Suppressor macrophage (primary cell): ENCODE data around the gene FSIP1.

ENCODE experiments used
- DNase-seq, 4 experiments: peaks; one replicate each; pipeline ENCODE4 v3.0.0-alpha.2; 2020 to 2022

The FSIP1 gene

GRCh38 chr15:39756806-39757522 is 25.7 kb downstream of the FSIP1 start:
- peak; percentile 53 to 89 (median 70) for DNase-seq

DNA sequence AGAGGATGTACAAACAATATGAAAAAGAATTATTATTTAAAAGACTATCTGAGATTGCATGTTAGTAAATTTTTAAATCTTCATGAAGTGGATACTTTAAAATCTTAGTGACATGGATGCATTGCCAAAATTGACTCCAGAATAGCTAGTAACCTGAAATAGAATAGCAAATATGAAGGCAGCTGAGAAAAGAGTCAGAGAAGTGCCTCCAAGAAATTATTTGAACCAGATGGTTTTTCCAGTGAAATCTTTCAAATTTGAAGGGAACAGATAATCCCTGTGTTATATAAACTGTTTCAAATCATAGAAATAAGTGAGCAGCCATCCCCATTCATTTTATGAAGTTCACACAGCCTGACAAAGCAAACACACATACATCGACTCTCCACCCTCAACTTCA is 29.6 kb downstream of the FSIP1 start:
- DNase-seq, result no peak

DNA sequence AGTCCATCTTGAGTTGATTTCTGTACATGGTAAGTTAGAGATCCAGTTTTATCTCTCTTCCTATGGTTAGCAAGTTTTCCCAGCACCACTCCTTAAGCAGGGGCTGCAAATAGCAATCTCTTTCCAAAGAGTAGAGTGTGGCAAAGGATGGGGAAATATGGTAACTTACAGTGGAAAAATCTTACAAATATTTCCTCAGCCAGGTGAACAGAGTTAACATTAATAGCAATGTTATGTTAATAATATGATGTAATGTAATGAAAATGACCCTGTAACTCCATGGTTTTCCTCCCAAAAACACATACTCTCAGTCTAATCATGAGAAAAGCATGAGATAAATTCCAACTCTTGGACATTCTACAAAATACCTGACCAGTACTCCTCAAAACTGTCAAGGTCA is 30.4 kb downstream of the FSIP1 start:
- no peak for DNase-seq

- DNase-seq, result no peak
Measured at GRCh38 chr15:39748276-39748675, 34.4 kb downstream of the FSIP1 start.

DNA sequence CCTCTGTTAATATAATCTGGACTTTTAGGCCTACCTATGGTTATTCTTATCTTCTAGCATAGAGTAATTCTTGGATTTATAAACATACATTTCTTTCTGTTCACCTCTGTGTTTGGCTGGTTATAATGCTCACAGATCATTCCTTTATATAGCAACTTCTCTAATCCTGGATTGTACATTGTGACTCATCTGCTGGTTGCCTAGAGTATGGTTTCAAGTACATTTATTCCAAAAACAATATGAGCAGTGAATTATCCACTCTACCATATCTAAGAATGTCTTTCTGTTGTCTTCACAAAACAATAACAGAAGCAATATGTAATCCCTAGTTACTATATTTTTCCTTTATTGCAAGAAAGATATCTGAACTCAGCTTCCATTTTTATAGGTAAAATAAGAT is 35.3 kb downstream of the FSIP1 start:
- peak in 1 of 4 experiments; percentile 25 for DNase-seq

DNA sequence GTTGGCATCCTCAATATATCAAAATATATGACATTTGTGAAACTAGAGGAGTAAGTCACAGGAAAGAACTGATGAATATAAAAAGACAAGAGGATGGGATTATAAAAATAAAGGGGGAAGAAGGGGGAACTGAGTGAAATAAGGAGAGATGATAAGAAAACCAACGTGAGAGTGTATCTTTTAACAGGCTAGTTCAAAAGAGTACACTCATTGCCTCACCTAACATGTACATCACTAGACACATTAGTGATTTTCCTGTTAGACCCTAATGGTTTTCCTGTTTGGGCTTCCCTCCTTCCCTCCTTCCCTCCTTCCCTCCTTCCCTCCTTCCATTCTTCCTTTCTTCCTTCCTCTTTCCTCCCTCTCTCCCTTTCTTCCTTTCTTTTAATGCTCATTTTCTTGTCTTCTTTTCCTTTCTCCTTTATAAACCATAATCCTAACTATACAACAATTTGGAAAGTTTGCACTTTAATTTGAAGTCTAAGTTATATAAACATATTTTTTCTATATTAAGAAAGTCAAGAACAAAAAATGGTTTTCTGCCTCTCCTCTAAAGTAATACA is 35.8 kb downstream of the FSIP1 start:
- no peak for DNase-seq

DNA sequence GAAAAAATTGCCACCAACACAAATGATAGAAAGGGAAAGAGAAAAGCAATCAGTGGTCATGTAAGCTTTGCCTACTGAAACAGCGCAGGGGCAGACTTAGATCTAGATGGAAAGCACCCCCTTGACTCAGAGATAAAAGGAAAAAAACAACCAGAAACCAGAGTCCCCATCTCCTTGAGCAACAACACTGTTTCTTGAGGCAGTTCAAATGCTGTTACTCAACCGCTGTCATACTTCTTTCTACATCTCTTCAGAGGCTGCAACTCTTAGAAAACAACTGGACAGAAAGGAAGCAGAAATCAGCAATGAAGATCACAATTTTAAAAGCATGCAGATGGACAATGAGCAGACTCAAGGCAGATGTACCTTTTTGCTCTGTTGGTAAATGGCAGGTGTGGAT is 36.5 kb downstream of the FSIP1 start:
- DNase-seq, result peak in 1 of 4 experiments; percentile 12

- no peak for DNase-seq
Measured at GRCh38 chr15:39745415-39745814, 37.2 kb downstream of the FSIP1 start.

DNA sequence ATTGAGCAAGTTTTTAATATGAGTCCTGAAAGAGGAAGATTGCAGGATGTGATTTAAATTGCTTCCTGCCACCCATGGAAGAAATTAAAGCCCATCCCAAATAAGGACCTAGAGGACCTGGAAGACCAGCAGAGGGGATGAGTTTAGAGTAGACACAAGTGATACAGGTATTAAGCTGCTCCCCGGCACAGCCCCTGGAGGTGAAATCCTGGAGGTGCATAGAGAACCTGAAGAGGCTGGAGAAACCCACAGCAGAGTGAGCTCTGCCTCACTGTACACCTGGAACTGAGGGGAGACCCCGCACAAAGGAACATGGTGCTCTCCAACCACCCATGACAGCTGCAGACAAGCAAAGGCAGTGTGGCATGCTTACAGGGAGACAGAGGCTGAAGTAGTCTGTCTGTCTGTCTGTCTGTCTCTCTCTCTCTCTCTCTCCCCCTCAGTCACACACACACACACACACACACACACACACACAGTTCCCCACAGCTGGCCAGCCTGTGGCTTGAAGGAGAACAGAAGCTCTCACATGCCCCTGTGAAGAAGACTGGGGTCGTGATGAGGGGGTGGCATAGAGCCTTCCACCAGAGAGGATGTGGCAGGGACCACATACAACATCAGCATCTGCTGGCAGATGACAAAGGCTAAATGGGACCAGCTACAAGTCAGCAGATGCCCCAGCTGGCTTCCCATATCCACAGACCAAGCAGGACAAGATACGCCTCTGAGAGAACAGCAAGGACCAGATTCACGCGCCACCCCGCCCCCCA is 38.1 kb downstream of the FSIP1 start:
- DNase-seq, result no peak

DNA sequence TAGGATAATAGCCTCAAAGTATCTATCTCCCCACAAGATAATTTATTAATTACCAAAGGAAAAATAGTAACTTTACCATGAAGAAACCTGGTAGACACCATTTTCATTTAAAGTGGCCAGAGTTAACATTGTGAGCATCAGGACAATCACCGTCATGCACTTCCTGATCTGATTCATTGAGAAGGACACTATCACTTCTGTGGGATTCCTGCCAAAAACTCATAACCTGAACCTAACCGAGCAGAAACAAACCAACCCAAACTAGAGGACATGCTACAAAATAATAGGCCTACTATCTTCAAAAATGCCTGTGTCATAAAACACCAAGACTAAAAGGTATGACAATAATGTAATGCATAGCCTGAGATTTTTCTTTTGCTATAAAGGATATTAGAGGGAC is 39.0 kb downstream of the FSIP1 start:
- DNase-seq, result no peak

DNA sequence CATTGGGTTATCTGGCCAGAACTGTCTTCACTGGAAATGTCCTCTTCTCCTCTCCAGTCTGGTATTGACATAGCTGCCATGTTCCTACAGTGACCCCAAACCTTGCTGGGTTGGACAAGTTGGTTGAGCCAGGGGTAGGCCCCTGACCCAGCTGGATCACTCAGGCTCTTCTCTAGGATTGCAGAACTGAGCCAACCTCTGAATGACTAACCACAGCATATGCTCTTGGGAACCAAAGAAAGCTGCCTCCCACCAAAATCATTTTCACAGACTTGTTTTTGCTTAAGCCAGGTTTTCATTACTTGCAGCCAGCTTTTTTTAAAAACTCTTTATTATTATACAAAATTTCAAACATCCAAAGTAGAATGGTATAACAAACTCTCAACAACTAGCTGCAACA is 41.4 kb downstream of the FSIP1 start:
- DNase-seq, result no peak

DNA sequence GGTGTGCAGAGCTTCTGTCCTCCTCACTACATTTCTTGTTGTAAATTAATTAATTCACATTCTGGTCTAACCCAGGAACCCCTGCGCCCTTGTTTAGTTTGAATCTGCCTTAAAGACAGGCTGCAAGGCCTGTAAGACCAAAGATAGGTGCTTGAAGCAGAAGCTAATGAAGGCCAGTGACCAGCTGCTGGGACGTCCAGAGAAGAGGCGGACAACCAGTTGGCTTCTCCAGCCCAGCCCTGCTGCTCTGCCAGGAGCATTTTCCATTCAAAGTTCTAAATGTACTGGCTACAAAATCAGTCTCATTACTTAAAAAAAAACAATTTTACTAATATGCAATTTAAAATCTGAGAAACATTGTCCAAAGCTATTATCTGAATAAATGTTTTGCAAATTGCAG is 43.6 kb downstream of the FSIP1 start:
- no peak for DNase-seq

DNA sequence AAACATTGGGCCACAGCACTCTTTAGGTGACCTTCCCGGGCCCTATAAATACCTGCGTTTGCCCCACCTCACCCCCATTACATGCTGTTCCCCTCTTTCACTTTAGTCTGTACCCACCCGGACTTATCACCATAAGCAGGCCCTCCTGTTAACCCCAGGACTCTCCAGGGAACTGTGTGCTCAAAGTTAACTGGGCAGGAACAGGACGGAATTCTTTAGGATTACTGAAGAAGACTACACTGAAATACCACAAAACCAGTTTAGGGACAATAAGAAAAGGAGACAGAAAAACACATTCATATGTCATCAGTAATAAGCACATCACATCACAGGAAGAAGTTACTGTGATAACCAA is 45.5 kb downstream of the FSIP1 start:
- no peak for DNase-seq

GRCh38 chr15:39736412-39737195 is 46.0 kb downstream of the FSIP1 start:
- DNase-seq, result no peak

DNA sequence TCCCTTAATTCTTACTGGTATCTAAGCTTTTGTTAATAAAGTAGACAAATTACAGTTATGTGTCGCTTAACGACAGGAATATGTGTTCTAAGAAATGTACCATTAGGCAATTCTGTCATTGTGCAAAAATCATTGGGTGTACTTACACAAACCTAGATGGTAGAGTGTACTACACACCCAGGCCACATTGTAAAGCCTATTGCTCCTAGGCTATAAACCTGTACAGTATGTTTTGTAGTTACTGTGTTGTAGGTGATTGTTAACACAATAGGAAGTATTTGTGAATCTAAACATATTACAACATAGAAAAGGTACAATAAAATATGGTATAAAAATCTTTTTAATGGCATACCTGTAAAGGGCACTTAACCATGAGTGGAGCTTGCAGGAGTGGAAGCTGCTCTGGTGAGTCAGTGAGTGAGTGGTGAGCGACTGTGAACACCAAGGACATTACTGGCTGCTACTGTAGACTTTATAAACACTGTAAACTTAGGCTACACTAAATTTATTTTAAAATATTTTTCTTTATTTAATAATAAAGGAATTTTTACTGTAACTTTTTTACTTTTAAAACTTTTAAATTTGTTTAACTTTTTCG is 47.4 kb downstream of the FSIP1 start:
- no peak for DNase-seq

DNA sequence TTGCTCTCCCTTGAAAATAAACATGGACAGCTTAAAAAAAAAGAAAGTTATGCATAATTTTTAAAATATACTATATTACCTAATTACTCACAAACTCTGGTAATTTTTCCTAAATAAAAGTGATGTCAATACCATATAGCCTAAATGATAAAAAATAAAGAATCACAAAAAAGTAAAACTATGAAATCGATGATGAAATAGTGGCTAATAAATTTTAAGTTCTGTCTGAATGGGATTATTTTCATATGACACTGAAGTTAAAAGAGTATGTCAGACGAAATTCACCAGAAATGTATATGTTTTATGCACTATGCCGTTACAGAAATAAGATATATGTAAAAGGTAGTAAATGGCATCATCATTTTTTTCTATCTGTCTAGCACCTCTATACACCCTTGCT is 51.4 kb downstream of the FSIP1 start:
- no peak for DNase-seq

GRCh38 chr15:39730552-39730951 is 52.1 kb downstream of the FSIP1 start:
- no peak for DNase-seq

GRCh38 chr15:39729500-39729899 is 53.1 kb downstream of the FSIP1 start:
- no peak for DNase-seq

- no peak for DNase-seq
Measured at GRCh38 chr15:39728845-39729244, 53.8 kb downstream of the FSIP1 start.

DNA sequence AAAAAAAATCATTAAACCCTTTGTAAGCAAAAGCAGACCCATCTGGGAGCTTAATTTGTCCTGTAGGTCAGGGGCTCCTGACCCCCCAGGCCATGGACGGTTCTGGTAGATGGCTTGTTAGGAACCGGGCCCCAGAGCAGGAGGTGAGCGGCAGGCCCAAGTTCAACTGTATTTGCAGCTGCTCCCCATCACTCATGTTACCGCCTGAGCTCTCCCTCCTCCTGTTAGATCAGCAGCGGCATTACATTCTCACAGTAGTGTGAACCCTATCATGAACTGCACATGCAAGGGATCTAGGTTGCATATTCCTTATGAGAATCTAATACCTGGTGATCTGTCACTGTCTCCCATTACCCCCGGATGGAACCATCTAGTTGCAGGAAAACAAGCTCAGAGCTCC is 60.7 kb downstream of the FSIP1 start:
- DNase-seq, result no peak

DNA sequence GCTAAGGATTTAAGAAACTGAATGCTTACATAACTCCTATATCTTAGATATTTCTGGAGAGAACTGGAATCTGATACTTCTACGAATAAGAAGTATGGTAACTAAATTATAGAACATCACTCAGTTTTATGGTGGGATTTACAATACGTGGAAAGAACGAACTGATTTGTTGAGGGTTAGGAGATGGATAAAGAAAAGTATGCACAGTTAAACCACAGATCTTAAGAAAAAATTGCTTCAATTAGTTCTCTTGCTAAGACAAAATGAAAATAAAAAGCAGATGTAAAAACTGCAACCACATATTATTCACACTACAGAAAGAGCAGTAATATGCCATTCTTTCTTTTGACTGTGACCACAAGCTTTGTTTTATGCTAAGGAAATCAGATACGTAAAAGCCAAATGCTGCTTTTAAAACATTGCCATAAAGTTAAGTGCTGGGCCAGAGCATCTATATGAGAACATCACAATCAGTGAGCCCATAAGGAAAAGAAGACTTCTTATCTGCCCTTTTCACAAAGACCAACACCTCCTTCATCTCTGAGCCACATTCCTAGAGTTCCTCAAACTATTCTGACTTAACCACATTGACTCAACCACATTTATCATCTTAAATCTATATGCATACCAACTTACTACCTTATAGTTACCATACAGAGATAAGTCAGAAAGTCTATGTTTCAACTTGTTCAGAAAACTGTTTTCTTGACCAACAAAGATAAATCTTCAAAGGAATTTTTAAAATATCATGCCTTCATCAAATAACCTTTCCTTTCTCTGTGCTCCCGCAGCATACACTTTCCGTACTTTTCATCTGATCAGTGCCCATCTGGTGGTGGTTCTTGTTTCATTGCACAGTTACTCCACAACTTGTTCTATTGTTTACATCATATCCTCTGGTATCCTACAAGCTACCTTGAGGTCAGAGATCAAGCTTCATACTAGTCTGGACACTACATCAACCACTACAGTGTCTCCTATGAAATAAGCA is 61.7 kb downstream of the FSIP1 start:
- no peak for DNase-seq

DNA sequence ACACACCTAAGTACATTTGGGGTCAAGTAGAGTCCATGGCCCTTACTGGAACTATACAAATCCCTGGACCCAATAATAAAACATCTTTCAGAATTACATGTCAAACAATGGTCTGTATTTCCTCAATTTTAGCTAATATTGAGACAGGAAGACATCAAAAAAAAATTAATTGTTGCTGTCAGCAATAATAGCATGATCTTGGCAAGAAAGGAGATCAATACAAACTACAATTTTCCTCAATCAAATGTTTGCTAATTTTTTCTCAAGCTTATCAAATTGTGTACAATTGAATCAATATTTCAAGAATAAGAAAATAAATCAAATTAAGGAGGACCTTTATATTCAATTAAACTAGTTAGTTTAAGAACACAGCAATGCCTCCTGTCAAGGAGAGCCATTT is 62.6 kb downstream of the FSIP1 start:
- no peak for DNase-seq
